HepG2 (cell line): ENCODE data around the gene CNMD. TPM values are rescaled to one million over a fixed set of nuclear protein-coding genes. Genes with fewer than 3 reads are reported as not detected.

Experiments
- ATAC-seq: fragments of 200-7000 bp; cut with Tn5 transposase; 3 replicates; pipeline ENCODE4 v1.9.1; 2020; ENCODE audit warnings: mild to moderate bottlenecking, moderate library complexity
- BruUV-seq: library from RNA; stranded (reverse); fragments of 400-500 nt; replicated peaks from 2 replicates; lab custom pipeline; 2021; lab: Mats Ljungman, UMichigan
- CTCF ChIA-PET: fragments of 300-600 bp; formaldehyde crosslinking; extraction: SDS; loops from one replicate; lab custom pipeline; 2021; ENCODE audit warnings: low total read pairs, inconsistent platforms, low intra/inter-chr PET ratio; lab: Yijun Ruan, JAX
- POLR2A ChIA-PET: fragments of 350-600 bp; sonication (Branson Sonifier 250); formaldehyde crosslinking; loops from one replicate; lab custom pipeline; 2020; ENCODE audit warnings: antibody characterized with exemption, inconsistent platforms; lab: Yijun Ruan, JAX
- DNase-seq: peaks from one replicate; pipeline ENCODE4 v3.0.0-alpha.2; 2015; ENCODE audit warnings: low spot score
- FAIRE-seq: peaks from 3 replicates; lab custom pipeline; 2011; peaks lifted over from hg19 to GRCh38; lab: Jason Lieb, UNC
- H2AFZ ChIP-seq: one replicate; pipeline ENCODE4 v1.6.1; 2011; ENCODE audit warnings: low read length, inconsistent platforms
- H3K27ac ChIP-seq: fragments of 300-600 bp; 3 replicates; pipeline ENCODE4 v1.8.0; 2011; ENCODE audit warnings: mixed run types, mild to moderate bottlenecking, mixed read lengths, low read length, inconsistent platforms; ENCODE audit not compliant: insufficient read depth; ENCODE audit errors: extremely low read length
- H3K27me3 ChIP-seq, 2 experiments: fragments of 200-600 bp in 1 of 2; 2 replicates in 1 of 2; 3 replicates in 1 of 2; pipeline versions ENCODE4 v1.6.0 to v1.8.0; 2011; ENCODE audit warnings: low read length in 2 of 2, mild to moderate bottlenecking in 2 of 2, moderate library complexity in 2 of 2, inconsistent platforms in 1 of 2; ENCODE audit not compliant: insufficient read depth in 2 of 2, control insufficient read depth in 1 of 2
- H3K36me3 ChIP-seq, 2 experiments: fragments of 200-600 bp in 1 of 2; replicated peaks in 1 of 2; 2 replicates in 1 of 2; 3 replicates in 1 of 2; pipeline versions ENCODE4 v1.5.1 to v1.8.0; 2011; ENCODE audit warnings: low read length in 2 of 2, inconsistent platforms in 1 of 2; ENCODE audit not compliant: insufficient read depth in 2 of 2, control insufficient read depth in 1 of 2
- H3K4me1 ChIP-seq: 2 replicates; pipeline ENCODE4 v1.5.1; 2012; ENCODE audit warnings: low read length, inconsistent platforms; ENCODE audit not compliant: insufficient read depth
- H3K4me2 ChIP-seq: 2 replicates; pipeline ENCODE4 v1.6.0; 2011; ENCODE audit warnings: low read depth, low read length, inconsistent platforms
- H3K4me3 ChIP-seq, 3 experiments: fragments of 200-600 bp in 1 of 3; sonication (generic), shearing (Covaris generic) in 1 of 3; replicated peaks in 1 of 3; 2 replicates each; pipeline ENCODE4 v1.5.1; 2011 to 2016; ENCODE audit warnings: low read length in 3 of 3, inconsistent platforms in 2 of 3, low read depth in 2 of 3, mild to moderate bottlenecking in 2 of 3, control low read depth in 1 of 3, mixed read lengths in 1 of 3; ENCODE audit not compliant: insufficient read depth in 1 of 3
- H3K79me2 ChIP-seq: one replicate; pipeline ENCODE4 v1.6.1; 2011; ENCODE audit warnings: low read length, inconsistent platforms; ENCODE audit not compliant: insufficient read depth
- H3K9ac ChIP-seq: 2 replicates; pipeline ENCODE4 v1.6.0; 2011; ENCODE audit warnings: mild to moderate bottlenecking, low read depth, low read length, inconsistent platforms; ENCODE audit not compliant: insufficient read depth
- H3K9me3 ChIP-seq: 2 replicates; pipeline ENCODE4 v1.5.1; 2012; ENCODE audit warnings: mild to moderate bottlenecking, low read length
- H4K20me1 ChIP-seq: 2 replicates; pipeline ENCODE4 v1.6.0; 2011; ENCODE audit warnings: inconsistent platforms, mild to moderate bottlenecking, low read length, moderate library complexity; ENCODE audit not compliant: insufficient read depth
- MAF1 ChIP-seq: sonication (generic); formaldehyde crosslinking; IDR thresholded peaks from 2 replicates; pipeline ENCODE4 v1.5.0; 2020; ENCODE audit warnings: missing genetic modification reagents, borderline replicate concordance
- MED8 ChIP-seq: sonication (generic); formaldehyde crosslinking; IDR thresholded peaks from 2 replicates; pipeline ENCODE4 v1.8.1; 2023; ENCODE audit warnings: mild to moderate bottlenecking, missing genetic modification reagents; ENCODE audit not compliant: insufficient replicate concordance
- PRPF4 ChIP-seq: fragments of 200-400 bp; formaldehyde crosslinking; IDR thresholded peaks from 2 replicates; pipeline ENCODE4 v1.6.1; 2016; ENCODE audit warnings: low read length, low read depth; ENCODE audit not compliant: poor library complexity, severe bottlenecking
- RBAK ChIP-seq: sonication (generic); formaldehyde crosslinking; IDR thresholded peaks from 2 replicates; pipeline ENCODE4 v1.5.1; 2020; ENCODE audit warnings: mild to moderate bottlenecking, missing genetic modification reagents
- ZNF572 ChIP-seq: sonication (generic); formaldehyde crosslinking; IDR thresholded peaks from 2 replicates; pipeline ENCODE4 v1.5.1; 2020; ENCODE audit warnings: mild to moderate bottlenecking, missing genetic modification reagents
- ZNF678 ChIP-seq: sonication (generic); formaldehyde crosslinking; IDR thresholded peaks from 2 replicates; pipeline ENCODE4 v1.4.0; 2020; ENCODE audit warnings: mild to moderate bottlenecking, missing genetic modification reagents
- WGBS: methylation state at CpG from one replicate; pipeline ENCODE4 v1.1.6; 2017; ENCODE audit warnings: low lambda C conversion rate; 5-methylcytosine and 5-hydroxymethylcytosine counted together
- in situ Hi-C: cut with HindIII; loops from 2 replicates; pipeline ENCODE4 v1.10.0; 2017; ENCODE audit warnings: low pct_unique_long_range_greater_than_20kb; ENCODE audit not compliant: extremely low pct_ligation_motif_present
- intact Hi-C: fragments of 100-400 bp; cut with micrococcal nuclease; formaldehyde crosslinking; loops from one replicate; pipeline ENCODE4 v1.10.0; 2022; ENCODE audit not compliant: unreplicated experiment
- polyA plus RNA-seq, 8 experiments: library from polyadenylated mRNA; depleted of rRNA in 3 of 8; stranded (reverse) in 7 of 8; unstranded in 1 of 8; fragments of >200 nt; fragmentation: Illumina TruSeq in 4 of 8; extraction: Trizol in 4 of 8; gene quantifications; 2 replicates each; pipeline versions ENCODE4 v1.2.1 to v1.2.3, GENCODE V29; 2011 to 2016; ENCODE audit warnings: low read depth in 4 of 8, missing spikeins in 1 of 8, mixed read lengths in 1 of 8; ENCODE audit not compliant: insufficient read depth in 1 of 8
- total RNA-seq, 5 experiments: library from RNA; depleted of rRNA; stranded (reverse); fragments of >200 nt; fragmentation: Illumina TruSeq; extraction: Trizol; gene quantifications; 2 replicates each; pipeline ENCODE4 v1.2.3, GENCODE V29; 2016; ENCODE audit warnings: low read depth in 1 of 5
- TF ChIP-seq, protein P1 (sequence below): IDR thresholded peaks from 2 replicates; pipeline ENCODE4 v1.6.1; 2018; ENCODE audit warnings: missing genetic modification reagents, mild to moderate bottlenecking, missing compliant biosample characterization
- TF ChIP-seq, protein P2 (sequence below): sonication (generic); formaldehyde crosslinking; IDR thresholded peaks from 2 replicates; pipeline ENCODE4 v1.5.1; 2020; ENCODE audit warnings: missing genetic modification reagents, mild to moderate bottlenecking, borderline replicate concordance
- TF ChIP-seq, protein P3 (sequence below): sonication (generic); formaldehyde crosslinking; IDR thresholded peaks from 2 replicates; pipeline ENCODE4 v1.4.0; 2020; ENCODE audit warnings: missing genetic modification reagents

CNMD gene
- total and polyA plus RNA-seq, 2 of the 13 experiments (the other 11 are each of a cell fraction or from before 2014, with no cell fraction given): not detected

DNA sequence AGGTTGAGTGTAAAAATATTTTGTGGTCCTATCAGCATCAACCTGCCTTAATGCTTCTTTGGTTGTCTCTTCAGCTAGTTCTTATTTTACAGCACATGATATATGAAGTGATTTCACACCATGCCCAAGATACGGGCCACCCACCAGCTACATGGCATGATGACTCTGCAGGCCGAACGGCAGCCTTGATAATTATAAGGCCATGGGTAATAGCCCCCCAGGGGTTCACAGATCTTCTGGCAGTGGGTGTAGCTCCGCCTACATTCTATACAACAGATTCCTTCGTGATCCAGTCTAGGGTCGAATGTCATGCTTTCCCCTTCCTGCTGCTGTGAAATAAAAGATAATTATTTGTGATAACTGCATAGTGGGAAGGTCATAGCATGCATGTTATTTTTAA, 36.1 kb downstream of the CNMD start:
- no TSS peak for BruUV-seq
- H2AFZ ChIP-seq: no peak overlapping the region
- in situ Hi-C loops: no loop called here
- H3K4me1 ChIP-seq: no peaks in the 10 kb centered on the region
- no peak overlapping the region for H3K9ac ChIP-seq
- no peaks in the 10 kb centered on the region for H3K9me3 ChIP-seq
- H3K36me3 ChIP-seq: no peaks in the 10 kb centered on the region
- 98% methylated on average over 6 of the region's 6 CpGs for WGBS
- H3K4me3 ChIP-seq: no peak overlapping the region
- intact Hi-C loops: no loop called here
- DNase-seq (no peak), FAIRE-seq (no peak), ATAC-seq (no peak)
- no peak overlapping the region for H3K4me2 ChIP-seq
- TF ChIP-seq MAF1 (CRISPR knock-in tag): no peak
- no peaks in the 10 kb centered on the region for H3K79me2 ChIP-seq
- H4K20me1 ChIP-seq: no peaks in the 10 kb centered on the region
- ChIA-PET CTCF (no interaction called here), POLR2A (no interaction called here)
- H3K27ac ChIP-seq: no peak overlapping the region
- H3K27me3 ChIP-seq: no peaks in the 10 kb centered on the region

DNA sequence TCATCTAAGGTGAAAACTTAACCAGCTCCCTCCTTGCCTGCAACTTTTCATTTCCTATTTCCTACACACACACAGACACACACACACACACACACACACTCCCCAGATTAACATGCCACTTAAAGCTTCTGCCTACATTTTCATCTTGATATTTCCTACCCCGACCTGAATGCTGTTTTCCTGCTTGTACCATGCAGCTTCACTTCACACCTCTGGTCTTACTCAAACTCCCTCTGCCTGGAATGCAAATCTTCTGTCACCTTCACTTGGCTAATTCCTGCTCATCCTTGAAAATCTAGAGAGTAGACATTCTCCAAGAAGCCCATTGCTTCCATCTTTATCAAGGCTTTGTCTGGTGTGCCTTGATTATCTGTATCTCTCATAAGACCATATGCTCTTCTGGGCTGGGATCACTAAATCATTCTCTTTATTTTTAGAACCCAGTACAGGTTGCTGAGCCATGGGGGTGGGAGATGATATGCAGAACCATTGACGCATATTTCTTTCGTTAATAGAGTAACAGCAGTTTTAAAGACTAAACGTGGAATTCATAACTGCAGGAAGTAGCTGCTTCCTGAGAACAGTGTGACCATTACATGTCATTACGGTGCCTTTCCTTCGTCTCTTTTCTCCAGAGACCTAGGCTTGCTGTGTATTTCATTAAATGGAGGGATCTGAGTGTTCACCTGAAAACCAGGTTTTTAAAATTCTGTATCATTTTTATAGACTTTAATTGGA, 37.7 kb downstream of the CNMD start:
- no peaks in the 10 kb centered on the region; a peak in 1 of 5 replicates for H3K36me3 ChIP-seq
- no peak for FAIRE-seq
- no peaks in the 10 kb centered on the region for H3K27me3 ChIP-seq
- POLR2A ChIA-PET: interaction anchor here (0.8 kb wide), 1 partner anchor 49 kb away, joined by 3 read pairs; the partner anchor contains the start of gene SUGT1
- intact Hi-C loops (no loop called here), in situ Hi-C loops (no loop called here)
- no peak for DNase-seq
- H3K9me3 ChIP-seq: no peaks in the 10 kb centered on the region
- no peak overlapping the region for H3K27ac ChIP-seq
- H3K4me3 ChIP-seq: no peak overlapping the region
- H2AFZ ChIP-seq: no peak overlapping the region
- H3K79me2 ChIP-seq: no peaks in the 10 kb centered on the region
- H3K4me2 ChIP-seq: no peak overlapping the region
- WGBS: 95% methylated on average over 6 of the region's 6 CpGs
- CTCF ChIA-PET: no interaction called here
- H4K20me1 ChIP-seq: no peaks in the 10 kb centered on the region
- H3K4me1 ChIP-seq: no peaks in the 10 kb centered on the region
- BruUV-seq: no TSS peak
- ATAC-seq: no peak
- no peak overlapping the region for H3K9ac ChIP-seq
- TF ChIP-seq ZNF572 (CRISPR knock-in tag) (no peak), MED8 (CRISPR knock-in tag) (no peak), PRPF4 (no peak), ZNF678 (CRISPR knock-in tag) (no peak), RBAK (no peak)
- TF ChIP-seq, protein P1, sequence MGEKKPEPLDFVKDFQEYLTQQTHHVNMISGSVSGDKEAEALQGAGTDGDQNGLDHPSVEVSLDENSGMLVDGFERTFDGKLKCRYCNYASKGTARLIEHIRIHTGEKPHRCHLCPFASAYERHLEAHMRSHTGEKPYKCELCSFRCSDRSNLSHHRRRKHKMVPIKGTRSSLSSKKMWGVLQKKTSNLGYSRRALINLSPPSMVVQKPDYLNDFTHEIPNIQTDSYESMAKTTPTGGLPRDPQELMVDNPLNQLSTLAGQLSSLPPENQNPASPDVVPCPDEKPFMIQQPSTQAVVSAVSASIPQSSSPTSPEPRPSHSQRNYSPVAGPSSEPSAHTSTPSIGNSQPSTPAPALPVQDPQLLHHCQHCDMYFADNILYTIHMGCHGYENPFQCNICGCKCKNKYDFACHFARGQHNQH (CRISPR knock-in tag): no peak
- TF ChIP-seq, protein P2, sequence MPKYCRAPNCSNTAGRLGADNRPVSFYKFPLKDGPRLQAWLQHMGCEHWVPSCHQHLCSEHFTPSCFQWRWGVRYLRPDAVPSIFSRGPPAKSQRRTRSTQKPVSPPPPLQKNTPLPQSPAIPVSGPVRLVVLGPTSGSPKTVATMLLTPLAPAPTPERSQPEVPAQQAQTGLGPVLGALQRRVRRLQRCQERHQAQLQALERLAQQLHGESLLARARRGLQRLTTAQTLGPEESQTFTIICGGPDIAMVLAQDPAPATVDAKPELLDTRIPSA (CRISPR knock-in tag): no peak
- TF ChIP-seq, protein P3, sequence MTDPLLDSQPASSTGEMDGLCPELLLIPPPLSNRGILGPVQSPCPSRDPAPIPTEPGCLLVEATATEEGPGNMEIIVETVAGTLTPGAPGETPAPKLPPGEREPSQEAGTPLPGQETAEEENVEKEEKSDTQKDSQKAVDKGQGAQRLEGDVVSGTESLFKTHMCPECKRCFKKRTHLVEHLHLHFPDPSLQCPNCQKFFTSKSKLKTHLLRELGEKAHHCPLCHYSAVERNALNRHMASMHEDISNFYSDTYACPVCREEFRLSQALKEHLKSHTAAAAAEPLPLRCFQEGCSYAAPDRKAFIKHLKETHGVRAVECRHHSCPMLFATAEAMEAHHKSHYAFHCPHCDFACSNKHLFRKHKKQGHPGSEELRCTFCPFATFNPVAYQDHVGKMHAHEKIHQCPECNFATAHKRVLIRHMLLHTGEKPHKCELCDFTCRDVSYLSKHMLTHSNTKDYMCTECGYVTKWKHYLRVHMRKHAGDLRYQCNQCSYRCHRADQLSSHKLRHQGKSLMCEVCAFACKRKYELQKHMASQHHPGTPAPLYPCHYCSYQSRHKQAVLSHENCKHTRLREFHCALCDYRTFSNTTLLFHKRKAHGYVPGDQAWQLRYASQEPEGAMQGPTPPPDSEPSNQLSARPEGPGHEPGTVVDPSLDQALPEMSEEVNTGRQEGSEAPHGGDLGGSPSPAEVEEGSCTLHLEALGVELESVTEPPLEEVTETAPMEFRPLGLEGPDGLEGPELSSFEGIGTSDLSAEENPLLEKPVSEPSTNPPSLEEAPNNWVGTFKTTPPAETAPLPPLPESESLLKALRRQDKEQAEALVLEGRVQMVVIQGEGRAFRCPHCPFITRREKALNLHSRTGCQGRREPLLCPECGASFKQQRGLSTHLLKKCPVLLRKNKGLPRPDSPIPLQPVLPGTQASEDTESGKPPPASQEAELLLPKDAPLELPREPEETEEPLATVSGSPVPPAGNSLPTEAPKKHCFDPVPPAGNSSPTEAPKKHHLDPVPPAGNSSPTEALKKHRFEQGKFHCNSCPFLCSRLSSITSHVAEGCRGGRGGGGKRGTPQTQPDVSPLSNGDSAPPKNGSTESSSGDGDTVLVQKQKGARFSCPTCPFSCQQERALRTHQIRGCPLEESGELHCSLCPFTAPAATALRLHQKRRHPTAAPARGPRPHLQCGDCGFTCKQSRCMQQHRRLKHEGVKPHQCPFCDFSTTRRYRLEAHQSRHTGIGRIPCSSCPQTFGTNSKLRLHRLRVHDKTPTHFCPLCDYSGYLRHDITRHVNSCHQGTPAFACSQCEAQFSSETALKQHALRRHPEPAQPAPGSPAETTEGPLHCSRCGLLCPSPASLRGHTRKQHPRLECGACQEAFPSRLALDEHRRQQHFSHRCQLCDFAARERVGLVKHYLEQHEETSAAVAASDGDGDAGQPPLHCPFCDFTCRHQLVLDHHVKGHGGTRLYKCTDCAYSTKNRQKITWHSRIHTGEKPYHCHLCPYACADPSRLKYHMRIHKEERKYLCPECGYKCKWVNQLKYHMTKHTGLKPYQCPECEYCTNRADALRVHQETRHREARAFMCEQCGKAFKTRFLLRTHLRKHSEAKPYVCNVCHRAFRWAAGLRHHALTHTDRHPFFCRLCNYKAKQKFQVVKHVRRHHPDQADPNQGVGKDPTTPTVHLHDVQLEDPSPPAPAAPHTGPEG: no peak
